SK-N-SH (cell line): ENCODE measurements around the gene ZIM2.

Experiments used
- ELF1 ChIP-seq: IDR thresholded peaks from 2 replicates; pipeline ENCODE4 v1.4.0; 2012
- GABPA ChIP-seq: IDR thresholded peaks from 2 replicates; pipeline ENCODE4 v1.4.0; 2012; ENCODE audit warnings: low read depth, mild to moderate bottlenecking
- JUND ChIP-seq: IDR thresholded peaks from 2 replicates; pipeline ENCODE4 v1.4.0; 2012
- MXI1 ChIP-seq: IDR thresholded peaks from 2 replicates; pipeline ENCODE4 v1.6.1; 2012; ENCODE audit warnings: mild to moderate bottlenecking, low read depth, low read length, improper control_type of control experiment
- NFIC ChIP-seq: IDR thresholded peaks from 2 replicates; pipeline ENCODE4 v1.4.0; 2012; ENCODE audit warnings: borderline replicate concordance
- POLR2AphosphoS5 ChIP-seq: IDR thresholded peaks from 2 replicates; pipeline ENCODE4 v1.6.1; 2012; ENCODE audit warnings: low read depth, low read length
- SMC3 ChIP-seq: IDR thresholded peaks from 2 replicates; pipeline ENCODE4 v1.6.1; 2012; ENCODE audit warnings: low read depth, low read length, improper control_type of control experiment
- TF ChIP-seq, protein P1 (sequence below): fragments of 200-600 bp; sonication (generic); IDR thresholded peaks from 2 replicates; pipeline ENCODE4 v1.6.1; 2017; ENCODE audit warnings: antibody characterized with exemption, mild to moderate bottlenecking, moderate library complexity

DNA sequence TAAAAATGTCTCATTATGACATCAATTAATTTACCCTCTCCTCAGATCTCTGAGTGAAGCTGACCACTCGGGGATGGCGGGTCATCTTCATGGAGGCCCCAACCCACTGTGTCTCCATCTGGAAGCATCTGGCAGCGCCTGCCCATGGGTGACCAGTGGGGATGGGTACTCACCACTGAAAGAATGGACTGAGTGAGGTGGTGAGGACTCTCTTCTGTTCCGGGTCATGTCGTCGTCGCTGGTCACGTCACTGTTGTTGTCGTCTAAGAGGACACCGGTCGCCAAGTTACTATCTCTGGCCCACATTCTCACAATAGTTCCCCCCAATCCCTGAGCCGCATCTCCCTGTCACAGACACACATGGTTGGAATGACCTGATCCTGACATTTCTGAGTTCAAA is 17.1 kb downstream of the ZIM2 start:
- TF ChIP-seq GABPA, result no peak
- no peak for TF ChIP-seq SMC3
- TF ChIP-seq, protein P1, sequence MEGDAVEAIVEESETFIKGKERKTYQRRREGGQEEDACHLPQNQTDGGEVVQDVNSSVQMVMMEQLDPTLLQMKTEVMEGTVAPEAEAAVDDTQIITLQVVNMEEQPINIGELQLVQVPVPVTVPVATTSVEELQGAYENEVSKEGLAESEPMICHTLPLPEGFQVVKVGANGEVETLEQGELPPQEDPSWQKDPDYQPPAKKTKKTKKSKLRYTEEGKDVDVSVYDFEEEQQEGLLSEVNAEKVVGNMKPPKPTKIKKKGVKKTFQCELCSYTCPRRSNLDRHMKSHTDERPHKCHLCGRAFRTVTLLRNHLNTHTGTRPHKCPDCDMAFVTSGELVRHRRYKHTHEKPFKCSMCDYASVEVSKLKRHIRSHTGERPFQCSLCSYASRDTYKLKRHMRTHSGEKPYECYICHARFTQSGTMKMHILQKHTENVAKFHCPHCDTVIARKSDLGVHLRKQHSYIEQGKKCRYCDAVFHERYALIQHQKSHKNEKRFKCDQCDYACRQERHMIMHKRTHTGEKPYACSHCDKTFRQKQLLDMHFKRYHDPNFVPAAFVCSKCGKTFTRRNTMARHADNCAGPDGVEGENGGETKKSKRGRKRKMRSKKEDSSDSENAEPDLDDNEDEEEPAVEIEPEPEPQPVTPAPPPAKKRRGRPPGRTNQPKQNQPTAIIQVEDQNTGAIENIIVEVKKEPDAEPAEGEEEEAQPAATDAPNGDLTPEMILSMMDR, result no peak
- TF ChIP-seq POLR2AphosphoS5, result no peak
- no peak for TF ChIP-seq JUND
- TF ChIP-seq MXI1, result no peak
- TF ChIP-seq NFIC, result no peak
- no peak for TF ChIP-seq ELF1
